Activated CD4-positive, alpha-beta T cell treated with anti-CD3 and anti-CD28 coated beads, Interleukin-2, amount 10 ng/mL, durations not matched to agents 7 days and 5 days (primary cell): ENCODE results near the gene LAMA5. TPM values are rescaled to one million over a fixed set of nuclear protein-coding genes. Genes with fewer than 3 reads are reported as not detected.
A peak's percentile ranks its signal among the peaks of the same experiment; 100 is the strongest.

Experiments
- CTCF ChIA-PET: fragments of 350-600 bp; sonication (Branson Sonifier 250); formaldehyde crosslinking; loops from one replicate; lab custom pipeline; 2021; ENCODE audit warnings: antibody characterized with exemption; lab: Charles Lee
- POLR2A ChIA-PET: fragments of 350-600 bp; sonication (Branson Sonifier 250); formaldehyde crosslinking; loops from one replicate; lab custom pipeline; 2021; ENCODE audit warnings: antibody characterized with exemption; lab: Charles Lee
- DNase-seq: peaks from one replicate; pipeline ENCODE4 v3.0.0-alpha.2; 2020
- H3K27ac Mint-ChIP-seq: one replicate; pipeline ENCODE4 v1.8.0; 2021; ENCODE audit warnings: mild to moderate bottlenecking, moderate library complexity, mixed read lengths
- H3K27me3 Mint-ChIP-seq: one replicate; pipeline ENCODE4 v1.8.0; 2021; ENCODE audit warnings: mixed read lengths
- H3K36me3 Mint-ChIP-seq: one replicate; pipeline ENCODE4 v1.8.0; 2021; ENCODE audit warnings: low read depth, mixed read lengths
- H3K4me1 Mint-ChIP-seq: one replicate; pipeline ENCODE4 v1.8.0; 2021; ENCODE audit warnings: mixed read lengths
- H3K4me3 Mint-ChIP-seq: one replicate; pipeline ENCODE4 v1.8.0; 2021; ENCODE audit warnings: mild to moderate bottlenecking, moderate library complexity, mixed read lengths
- H3K9me3 Mint-ChIP-seq: one replicate; pipeline ENCODE4 v1.8.0; 2021; ENCODE audit warnings: mixed read lengths
- total RNA-seq, 2 experiments: library from RNA; stranded (reverse); gene quantifications; one replicate each; pipeline ENCODE4 v1.2.3, GENCODE V29; 2021

The LAMA5 gene
- total RNA-seq, 2 experiments from 2014 or later = 0.64 to 0.67 TPM

DNA sequence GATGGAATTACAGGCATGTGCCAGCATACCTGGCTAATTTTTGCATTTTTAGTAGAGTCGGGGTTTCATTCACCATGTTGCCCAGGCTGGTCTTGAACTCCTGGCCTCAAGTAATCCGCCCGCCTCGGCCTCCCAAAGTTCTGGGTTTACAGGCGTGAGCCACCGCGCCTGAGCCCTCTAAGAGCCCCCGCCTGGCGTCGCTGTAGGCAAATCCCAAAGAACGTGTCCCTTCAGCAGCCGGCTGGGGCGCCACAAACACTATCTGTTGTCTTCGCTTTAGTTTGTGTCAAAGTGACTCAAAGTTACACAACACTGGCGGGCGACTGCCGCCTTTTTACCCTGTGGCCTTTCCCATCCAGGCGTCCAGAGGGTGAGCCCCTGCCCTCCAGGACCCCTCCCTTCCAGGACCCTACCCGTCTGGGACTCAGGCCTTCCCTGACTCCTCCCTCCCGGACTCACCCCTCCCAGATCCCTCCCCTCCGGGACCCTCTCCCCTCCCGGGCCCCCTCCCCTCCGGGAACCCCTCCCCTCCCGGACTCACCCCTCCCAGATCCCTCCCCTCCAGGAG lies 65.3 kb downstream of the LAMA5 start:
- H3K9me3 Mint-ChIP-seq = no peaks in the 10 kb centered on the region
- peaks cover 18% of the 10 kb centered on the region for H3K36me3 Mint-ChIP-seq
- peak; percentile 92 for DNase-seq
- H3K4me3 Mint-ChIP-seq = peak overlapping the region; percentile 91
- CTCF ChIA-PET = interaction anchor here (0.7 to 1.2 kb wide), 9 partner anchors 8 to 85 kb away, joined by 3 to 9 read pairs (median 3); partner anchors contain the start of gene RPS21
- H3K27ac Mint-ChIP-seq = peak overlapping the region; percentile 99
- POLR2A ChIA-PET = no interaction called here
- H3K4me1 Mint-ChIP-seq = peaks cover 25% of the 10 kb centered on the region
- H3K27me3 Mint-ChIP-seq = no peaks in the 10 kb centered on the region

DNA sequence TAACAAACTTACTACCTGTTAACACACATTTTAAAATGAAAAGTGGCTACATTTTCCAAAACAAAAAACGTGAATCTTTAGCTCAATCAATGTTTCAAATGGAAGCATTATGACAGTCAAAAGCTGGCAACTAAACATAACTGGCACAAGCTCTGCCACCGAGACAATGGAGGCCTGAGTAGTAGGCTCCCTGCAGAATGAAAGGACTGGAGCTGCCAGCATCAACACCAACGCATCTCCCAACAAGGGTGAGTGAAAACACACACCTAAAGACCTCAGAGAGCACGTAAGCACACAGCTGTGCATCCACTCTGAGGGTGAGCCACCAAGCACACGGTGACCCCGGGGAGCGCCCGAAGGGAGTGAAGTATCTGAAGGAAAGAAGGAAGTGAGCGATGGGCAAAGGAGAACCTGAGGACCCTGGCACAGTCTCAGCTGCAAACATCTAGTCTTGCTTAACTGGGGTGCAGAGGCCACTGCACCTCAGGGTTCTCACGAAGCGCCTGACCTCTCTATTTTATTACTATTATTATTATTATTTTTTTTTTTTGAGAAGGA lies 65.9 kb downstream of the LAMA5 start:
- DNase-seq = no peak
- Mint-ChIP-seq H3K36me3 (peaks cover 17% of the 10 kb centered on the region), H3K27me3 (no peaks in the 10 kb centered on the region), H3K9me3 (no peaks in the 10 kb centered on the region), H3K27ac (peak overlapping the region; percentile 83), H3K4me1 (peaks cover 25% of the 10 kb centered on the region), H3K4me3 (peak overlapping the region; percentile 91)
- ChIA-PET POLR2A (no interaction called here), CTCF (interaction anchor here (0.7 to 1.2 kb wide), 6 partner anchors 64 to 804 kb away, joined by 3 to 9 read pairs (median 4); no protein-coding TSS in a partner anchor)

DNA sequence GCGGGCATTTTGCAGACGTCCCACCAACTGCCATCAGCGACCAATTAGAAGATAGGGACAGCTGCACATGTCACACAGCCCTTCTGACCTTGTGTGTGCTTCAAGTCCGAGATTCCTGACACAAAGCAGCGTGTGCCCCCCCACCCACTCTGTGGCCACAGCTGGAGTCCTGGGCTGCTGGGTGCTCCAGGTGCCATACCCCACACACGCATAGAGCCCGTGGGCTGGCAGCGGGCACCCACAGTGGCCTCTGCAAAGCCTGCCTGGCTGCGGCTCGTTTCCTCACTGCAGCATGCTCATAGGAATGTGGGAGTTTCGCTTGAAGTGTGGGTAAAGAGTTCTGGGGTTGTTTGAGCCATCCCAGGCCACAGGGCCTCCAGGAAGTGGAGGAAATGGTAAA lies 66.8 kb downstream of the LAMA5 start:
- Mint-ChIP-seq H3K9me3 (no peaks in the 10 kb centered on the region), H3K4me1 (peaks cover 21% of the 10 kb centered on the region), H3K27ac (no peak overlapping the region), H3K27me3 (no peaks in the 10 kb centered on the region), H3K36me3 (peaks cover 11% of the 10 kb centered on the region), H3K4me3 (no peak overlapping the region)
- CTCF ChIA-PET = interaction anchor here (1.2 kb wide), 1 partner anchor 82 kb away, joined by 9 read pairs; no protein-coding TSS in a partner anchor
- POLR2A ChIA-PET = no interaction called here
- no peak for DNase-seq

DNA sequence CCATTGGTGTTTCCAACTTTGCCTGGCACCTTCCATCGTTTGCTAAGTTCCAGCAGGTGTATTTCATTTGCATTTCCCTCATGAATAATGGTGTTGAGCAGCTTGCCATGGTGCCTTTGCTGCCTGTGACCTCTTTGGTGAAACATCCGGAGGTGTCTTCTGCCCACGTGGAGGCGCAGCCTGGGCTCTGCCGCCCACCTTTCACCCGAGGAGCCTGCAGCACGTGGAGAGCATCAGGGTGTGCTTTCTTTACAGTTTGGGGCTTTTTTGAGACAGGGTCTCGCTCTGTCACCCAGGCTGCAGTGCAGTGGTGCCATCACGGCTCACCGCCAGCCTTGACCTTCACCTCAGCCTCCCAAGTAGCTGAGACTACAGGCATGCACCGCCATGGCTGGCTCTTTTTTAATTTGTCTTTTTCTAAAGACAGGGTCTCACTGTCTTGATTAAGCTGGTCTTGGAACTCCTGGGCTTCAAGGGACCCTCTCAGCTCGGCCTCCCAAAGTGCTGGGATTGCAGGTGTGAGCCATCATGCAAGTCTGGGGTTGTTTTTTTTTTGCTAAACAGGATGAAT lies 67.4 kb downstream of the LAMA5 start:
- CTCF ChIA-PET = interaction anchor here (0.7 kb wide), 1 partner anchor 20 kb away, joined by 5 read pairs; no protein-coding TSS in a partner anchor
- Mint-ChIP-seq H3K27ac (no peak overlapping the region), H3K4me1 (peaks cover 16% of the 10 kb centered on the region)

DNA sequence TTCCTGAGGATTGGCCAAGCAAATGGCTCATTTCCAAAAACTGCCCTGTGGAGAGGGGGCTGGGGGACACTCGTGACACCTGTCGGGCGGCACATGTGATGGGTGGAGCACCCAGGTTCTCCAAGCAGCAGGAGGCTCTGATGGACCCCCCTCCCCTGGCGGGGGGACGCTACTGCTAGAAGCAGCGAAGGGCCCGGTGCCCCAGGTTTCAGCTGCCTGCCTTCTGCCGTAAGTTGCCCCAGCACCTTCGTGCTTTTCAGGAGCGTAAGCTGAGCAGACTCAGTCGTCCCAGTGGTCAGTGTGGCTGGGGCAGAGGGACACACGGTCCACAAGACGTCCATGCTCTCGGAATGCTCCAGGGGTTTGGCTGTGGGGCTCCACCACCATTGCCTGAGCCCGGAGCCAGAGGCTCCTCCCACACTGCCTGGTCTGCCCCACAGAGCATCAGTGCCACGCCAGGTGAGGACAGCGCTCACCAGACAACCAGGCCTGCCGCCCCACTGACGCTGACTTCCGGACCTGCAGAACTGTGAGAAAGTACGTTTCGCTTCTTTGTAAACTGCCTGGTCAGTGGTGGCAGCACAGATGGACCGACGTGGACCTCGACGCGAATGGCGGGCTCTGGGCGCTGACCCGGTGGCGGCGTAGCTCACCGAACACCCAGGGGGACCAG lies 68.4 kb downstream of the LAMA5 start:
- no peak for DNase-seq
- no peaks in the 10 kb centered on the region for H3K9me3 Mint-ChIP-seq
- POLR2A ChIA-PET = no interaction called here
- peaks cover 8% of the 10 kb centered on the region for H3K4me1 Mint-ChIP-seq
- no peaks in the 10 kb centered on the region for H3K27me3 Mint-ChIP-seq
- H3K27ac Mint-ChIP-seq = no peak overlapping the region
- H3K4me3 Mint-ChIP-seq = no peak overlapping the region
- CTCF ChIA-PET = no interaction called here
- H3K36me3 Mint-ChIP-seq = peaks cover 7% of the 10 kb centered on the region

More for the DNA sequence above, 67.4 kb downstream of the LAMA5 start:
- no peaks in the 10 kb centered on the region for H3K9me3 Mint-ChIP-seq
- H3K27me3 Mint-ChIP-seq = no peaks in the 10 kb centered on the region
- POLR2A ChIA-PET = no interaction called here
- DNase-seq = no peak
- no peak overlapping the region for H3K4me3 Mint-ChIP-seq
- H3K36me3 Mint-ChIP-seq = peaks cover 14% of the 10 kb centered on the region

DNA sequence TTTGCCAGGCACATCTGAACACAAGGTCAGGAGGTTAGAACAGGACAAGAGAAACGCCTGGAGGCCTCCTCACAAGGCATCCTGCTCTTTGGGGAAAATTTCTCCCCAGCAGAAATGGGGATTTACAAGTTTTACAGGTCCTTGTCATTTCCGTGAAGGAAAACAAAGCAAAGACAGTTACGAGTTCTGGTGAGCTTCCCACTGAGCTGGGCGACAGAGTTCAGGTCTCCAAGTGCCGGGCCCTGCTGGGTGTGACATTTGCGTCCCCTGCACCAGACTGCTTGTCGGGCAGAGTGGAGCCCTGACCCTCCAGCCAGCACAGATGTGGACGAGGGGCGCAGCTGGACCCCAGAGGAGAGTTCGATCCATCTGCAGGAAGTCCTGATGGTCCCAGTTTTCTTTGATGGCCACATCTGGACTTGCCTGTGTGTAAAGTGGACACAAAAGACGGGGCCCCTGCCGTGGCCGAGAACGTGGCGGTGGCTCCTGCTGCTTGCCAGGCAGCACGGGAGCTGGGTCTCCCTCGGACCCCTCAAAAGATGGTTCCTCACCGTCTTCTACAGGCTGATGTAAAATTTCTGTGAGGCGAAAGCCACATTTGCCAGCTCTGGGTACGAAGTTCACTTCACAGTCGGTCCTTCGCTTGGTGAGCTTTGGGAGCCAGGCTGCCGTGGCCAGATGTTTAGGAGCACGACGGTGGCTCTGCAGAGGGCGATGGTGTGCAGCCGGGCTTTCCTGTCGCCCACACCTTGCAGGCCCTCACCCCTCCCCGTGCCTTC lies 69.5 kb downstream of the LAMA5 start:
- POLR2A ChIA-PET = no interaction called here
- Mint-ChIP-seq H3K4me1 (peaks cover 8% of the 10 kb centered on the region), H3K27ac (no peak overlapping the region), H3K36me3 (peaks cover 4% of the 10 kb centered on the region), H3K27me3 (no peaks in the 10 kb centered on the region), H3K4me3 (no peak overlapping the region), H3K9me3 (no peaks in the 10 kb centered on the region)
- CTCF ChIA-PET = no interaction called here
- DNase-seq = no peak

DNA sequence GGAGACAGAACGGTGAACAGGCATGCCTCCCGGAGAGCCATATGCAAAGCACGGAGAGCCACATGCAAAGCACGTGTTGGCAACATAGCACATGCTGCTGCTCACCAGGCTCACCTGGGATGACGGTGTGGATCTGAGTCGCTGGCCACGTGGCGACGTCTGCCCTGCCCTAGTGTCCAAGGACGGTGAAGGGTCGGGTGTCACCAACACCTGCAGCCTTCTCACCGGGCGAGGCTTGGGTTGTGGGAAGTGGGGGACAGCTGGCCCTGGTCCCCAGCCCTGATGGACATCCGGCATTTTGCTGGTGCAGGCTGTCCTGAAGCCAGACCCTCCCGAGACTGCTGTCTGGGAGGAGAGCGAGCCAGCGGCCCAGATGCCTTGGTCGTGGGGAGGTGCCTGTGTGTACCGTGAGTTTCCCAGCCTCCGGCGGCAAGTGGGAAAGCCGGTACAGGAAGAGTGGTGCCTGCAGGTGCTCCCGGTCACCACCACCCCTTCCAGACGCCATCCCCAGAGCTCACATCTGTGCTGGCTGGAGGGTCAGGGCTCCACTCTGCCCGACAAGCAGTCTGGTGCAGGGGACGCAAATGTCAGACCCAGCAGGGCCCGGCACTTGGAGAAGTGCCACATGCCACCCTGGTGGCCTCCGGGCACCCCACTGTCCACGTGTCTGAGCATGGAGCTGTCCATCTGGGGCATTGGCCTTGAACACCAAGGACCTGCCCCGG lies 70.2 kb downstream of the LAMA5 start:
- CTCF ChIA-PET = no interaction called here
- Mint-ChIP-seq H3K9me3 (no peaks in the 10 kb centered on the region), H3K4me3 (no peak overlapping the region)

DNA sequence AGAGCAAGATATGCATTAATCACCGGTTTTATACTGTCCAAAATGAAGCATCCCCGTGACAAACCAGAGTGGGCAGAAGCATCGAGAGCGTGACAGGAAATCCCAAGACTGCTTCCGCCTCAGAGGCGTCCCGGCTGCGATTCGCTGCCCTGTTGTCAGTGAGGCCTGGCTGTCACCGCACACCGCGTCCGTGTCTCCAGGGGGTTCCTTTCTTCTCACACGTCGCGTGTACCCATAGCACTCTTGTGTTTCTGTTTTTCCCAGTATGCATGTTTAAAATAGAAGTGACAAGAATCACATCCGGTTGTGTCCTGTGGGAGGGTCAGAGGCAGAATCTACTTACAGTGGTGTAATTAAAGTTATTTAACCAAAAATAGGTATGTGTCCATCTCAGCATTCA lies 72.6 kb downstream of the LAMA5 start:
- POLR2A ChIA-PET = no interaction called here
- peaks cover 8% of the 10 kb centered on the region for H3K4me1 Mint-ChIP-seq

More for the DNA sequence above, 70.2 kb downstream of the LAMA5 start:
- Mint-ChIP-seq H3K27me3 (no peaks in the 10 kb centered on the region), H3K36me3 (peaks cover 4% of the 10 kb centered on the region), H3K27ac (no peak overlapping the region), H3K4me1 (peaks cover 11% of the 10 kb centered on the region)
- DNase-seq = no peak
- POLR2A ChIA-PET = no interaction called here

DNA sequence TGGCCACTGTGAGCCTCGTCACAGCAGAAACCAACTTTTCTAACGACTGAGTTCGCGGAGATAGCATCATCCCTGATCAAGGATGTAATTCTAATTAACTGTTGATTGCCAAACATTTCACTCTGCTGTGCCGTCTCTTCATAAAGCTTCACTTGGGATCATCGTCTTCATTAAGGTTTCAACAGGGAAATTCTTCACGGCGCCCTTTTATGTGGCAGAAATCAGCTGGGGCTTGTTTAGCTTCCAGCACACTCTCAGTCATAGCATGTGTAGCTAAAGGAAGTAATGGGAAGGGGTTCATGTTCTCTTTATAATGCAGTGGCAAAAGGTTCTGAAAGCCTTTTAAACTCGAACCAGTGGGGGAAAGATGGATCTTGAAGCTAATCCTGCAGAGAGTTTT lies 73.2 kb downstream of the LAMA5 start:
- CTCF ChIA-PET = interaction anchor here (0.6 kb wide), 2 partner anchors 8 to 657 kb away, joined by 3 to 4 read pairs; partner anchors contain the start of gene ADRM1
- Mint-ChIP-seq H3K27me3 (no peaks in the 10 kb centered on the region), H3K4me1 (peaks cover 8% of the 10 kb centered on the region), H3K9me3 (no peaks in the 10 kb centered on the region), H3K27ac (no peak overlapping the region), H3K36me3 (peaks cover 6% of the 10 kb centered on the region), H3K4me3 (no peak overlapping the region)
- POLR2A ChIA-PET = no interaction called here
- no peak for DNase-seq

More for the DNA sequence above, 72.6 kb downstream of the LAMA5 start:
- Mint-ChIP-seq H3K36me3 (peaks cover 6% of the 10 kb centered on the region), H3K9me3 (no peaks in the 10 kb centered on the region), H3K27me3 (no peaks in the 10 kb centered on the region), H3K4me3 (no peak overlapping the region), H3K27ac (no peak overlapping the region)
- CTCF ChIA-PET = interaction anchor here (0.6 kb wide), 1 partner anchor 657 kb away, joined by 4 read pairs; no protein-coding TSS in a partner anchor
- DNase-seq = no peak

DNA sequence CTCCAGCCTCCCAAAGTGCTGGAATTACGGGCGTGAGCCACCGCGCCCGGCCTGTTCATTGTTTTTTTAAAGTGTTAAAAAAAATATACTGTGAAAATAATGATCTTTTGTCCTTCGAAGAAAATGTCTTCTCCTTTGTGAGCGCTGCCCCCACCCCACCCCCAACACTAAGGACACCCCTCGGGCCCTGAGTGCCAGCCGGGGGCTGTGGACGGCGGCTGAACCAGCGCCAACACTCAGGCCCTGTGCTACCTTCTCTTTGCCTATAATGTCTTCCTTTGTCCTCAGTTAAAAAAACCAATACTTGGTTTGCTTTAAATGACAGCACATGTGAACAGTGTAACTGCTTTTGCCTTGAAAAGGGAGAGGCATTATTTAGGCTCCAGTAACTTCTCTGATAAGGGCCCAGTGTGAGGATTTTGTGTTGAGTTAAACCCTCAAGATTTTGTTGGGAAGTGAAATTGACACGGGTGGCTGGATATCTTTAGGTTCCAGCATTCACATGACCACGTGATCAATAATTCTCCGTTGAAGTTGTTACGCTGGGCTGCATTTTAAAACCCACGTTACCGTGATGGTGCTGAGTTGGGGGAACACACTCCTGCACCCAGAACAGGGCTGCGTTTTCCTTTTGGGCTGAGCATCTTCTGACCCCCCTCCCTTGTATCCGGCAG lies 73.9 kb downstream of the LAMA5 start:
- ChIA-PET POLR2A (no interaction called here), CTCF (interaction anchor here (0.6 kb wide), 1 partner anchor 9 kb away, joined by 3 read pairs; the partner anchor contains the start of gene ADRM1)
- no peaks in the 10 kb centered on the region for H3K9me3 Mint-ChIP-seq
- DNase-seq = no peak
- H3K27me3 Mint-ChIP-seq = no peaks in the 10 kb centered on the region
- H3K36me3 Mint-ChIP-seq = peaks cover 6% of the 10 kb centered on the region
- no peak overlapping the region for H3K27ac Mint-ChIP-seq
- peaks cover 8% of the 10 kb centered on the region for H3K4me1 Mint-ChIP-seq
- no peak overlapping the region for H3K4me3 Mint-ChIP-seq

DNA sequence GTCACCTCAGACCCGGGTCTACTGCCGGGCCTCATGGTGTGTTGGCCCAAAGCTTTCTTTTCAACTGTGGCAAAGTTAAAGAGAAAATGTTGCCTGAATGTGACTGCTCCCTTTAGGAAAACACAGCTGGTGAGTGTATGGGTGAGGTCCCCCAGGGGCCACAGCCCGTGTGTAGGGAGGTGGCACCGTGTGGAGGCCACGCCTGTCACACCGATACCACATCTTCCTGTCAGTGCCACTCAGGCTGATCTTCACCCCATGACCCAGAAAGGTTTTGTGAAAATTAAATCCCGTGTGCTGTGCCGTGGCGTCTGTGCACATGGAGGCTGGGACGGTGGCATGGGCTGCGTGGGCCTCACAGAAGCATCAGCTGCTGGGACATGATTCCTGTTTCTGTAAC lies 75.0 kb downstream of the LAMA5 start:
- H3K36me3 Mint-ChIP-seq = peaks cover 6% of the 10 kb centered on the region
- H3K4me1 Mint-ChIP-seq = peaks cover 8% of the 10 kb centered on the region
- H3K27me3 Mint-ChIP-seq = no peaks in the 10 kb centered on the region
- no peak overlapping the region for H3K4me3 Mint-ChIP-seq
- ChIA-PET CTCF (no interaction called here), POLR2A (no interaction called here)
- no peak for DNase-seq
- H3K9me3 Mint-ChIP-seq = no peaks in the 10 kb centered on the region
- peak overlapping the region; percentile 71 for H3K27ac Mint-ChIP-seq
